Measurements from ENCODE around the gene NMT1.

- TF ChIP-seq CTCF (IDR thresholded peaks at IDR 0.05; ENCODE audit: low read depth, low read length, poor library complexity, severe bottlenecking) (no peak), EZH2phosphoT487 (IDR thresholded peaks at IDR 0.05; ENCODE audit: borderline replicate concordance, low read length) (no peak)
Measured at GRCh38 chr17:45112559-45113423, 51.7 kb downstream of the NMT1 start.

Measured in DOHH2 (cell line).